ENCODE data around the gene CHAC1.

CHAC1 gene, protein sequence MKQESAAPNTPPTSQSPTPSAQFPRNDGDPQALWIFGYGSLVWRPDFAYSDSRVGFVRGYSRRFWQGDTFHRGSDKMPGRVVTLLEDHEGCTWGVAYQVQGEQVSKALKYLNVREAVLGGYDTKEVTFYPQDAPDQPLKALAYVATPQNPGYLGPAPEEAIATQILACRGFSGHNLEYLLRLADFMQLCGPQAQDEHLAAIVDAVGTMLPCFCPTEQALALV

DNA sequence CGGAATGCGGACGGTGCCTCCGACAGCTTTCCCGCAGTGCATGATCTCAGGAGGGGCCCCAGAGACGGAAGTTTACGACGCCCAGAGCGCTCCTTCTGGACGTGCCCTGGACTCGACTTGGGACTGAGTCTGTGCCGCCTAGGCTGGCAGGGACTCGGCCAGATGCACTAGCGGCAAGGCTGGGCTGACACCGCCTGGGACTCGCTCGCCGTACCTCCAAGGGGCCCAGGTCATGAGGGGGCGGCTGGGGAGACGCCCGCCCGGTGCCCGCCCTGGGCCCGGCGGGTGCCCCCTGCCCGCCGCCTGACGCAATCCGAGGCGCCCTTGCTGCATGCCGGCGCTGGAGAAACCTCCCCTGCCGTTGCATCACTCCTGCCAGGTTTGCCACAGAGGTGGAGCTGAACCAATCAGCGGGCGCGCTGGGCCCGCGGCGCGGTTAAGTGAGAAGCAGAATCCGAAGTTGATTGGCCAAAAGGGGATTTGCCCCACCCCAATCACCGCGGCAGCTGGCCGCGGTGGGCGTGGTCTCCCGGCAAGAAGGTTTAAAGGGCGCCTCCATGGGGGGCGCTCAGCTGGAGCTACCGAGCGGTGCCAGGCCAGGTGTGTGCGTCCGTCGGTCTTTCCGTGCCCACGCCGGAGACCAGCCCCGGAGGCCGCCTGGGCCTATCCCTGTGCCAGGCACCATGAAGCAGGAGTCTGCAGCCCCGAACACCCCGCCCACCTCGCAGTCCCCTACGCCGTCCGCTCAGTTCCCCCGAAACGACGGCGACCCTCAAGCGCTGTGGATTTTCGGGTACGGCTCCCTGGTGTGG, at the start of gene CHAC1:
TSS of gene CHAC1 (plus strand) at position 571 of the 812 bp plus-strand sequence. CDS start at position 684, 113 bp downstream.
- FAIRE-seq (no peak), DNase-seq (ENCODE audit: insufficient read length, low spot score) (peak; percentile 99)
- TF ChIP-seq, protein P1, sequence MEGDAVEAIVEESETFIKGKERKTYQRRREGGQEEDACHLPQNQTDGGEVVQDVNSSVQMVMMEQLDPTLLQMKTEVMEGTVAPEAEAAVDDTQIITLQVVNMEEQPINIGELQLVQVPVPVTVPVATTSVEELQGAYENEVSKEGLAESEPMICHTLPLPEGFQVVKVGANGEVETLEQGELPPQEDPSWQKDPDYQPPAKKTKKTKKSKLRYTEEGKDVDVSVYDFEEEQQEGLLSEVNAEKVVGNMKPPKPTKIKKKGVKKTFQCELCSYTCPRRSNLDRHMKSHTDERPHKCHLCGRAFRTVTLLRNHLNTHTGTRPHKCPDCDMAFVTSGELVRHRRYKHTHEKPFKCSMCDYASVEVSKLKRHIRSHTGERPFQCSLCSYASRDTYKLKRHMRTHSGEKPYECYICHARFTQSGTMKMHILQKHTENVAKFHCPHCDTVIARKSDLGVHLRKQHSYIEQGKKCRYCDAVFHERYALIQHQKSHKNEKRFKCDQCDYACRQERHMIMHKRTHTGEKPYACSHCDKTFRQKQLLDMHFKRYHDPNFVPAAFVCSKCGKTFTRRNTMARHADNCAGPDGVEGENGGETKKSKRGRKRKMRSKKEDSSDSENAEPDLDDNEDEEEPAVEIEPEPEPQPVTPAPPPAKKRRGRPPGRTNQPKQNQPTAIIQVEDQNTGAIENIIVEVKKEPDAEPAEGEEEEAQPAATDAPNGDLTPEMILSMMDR (IDR thresholded peaks at IDR 0.05; ENCODE audit: insufficient read depth, missing control alignments) = no peak

DNA sequence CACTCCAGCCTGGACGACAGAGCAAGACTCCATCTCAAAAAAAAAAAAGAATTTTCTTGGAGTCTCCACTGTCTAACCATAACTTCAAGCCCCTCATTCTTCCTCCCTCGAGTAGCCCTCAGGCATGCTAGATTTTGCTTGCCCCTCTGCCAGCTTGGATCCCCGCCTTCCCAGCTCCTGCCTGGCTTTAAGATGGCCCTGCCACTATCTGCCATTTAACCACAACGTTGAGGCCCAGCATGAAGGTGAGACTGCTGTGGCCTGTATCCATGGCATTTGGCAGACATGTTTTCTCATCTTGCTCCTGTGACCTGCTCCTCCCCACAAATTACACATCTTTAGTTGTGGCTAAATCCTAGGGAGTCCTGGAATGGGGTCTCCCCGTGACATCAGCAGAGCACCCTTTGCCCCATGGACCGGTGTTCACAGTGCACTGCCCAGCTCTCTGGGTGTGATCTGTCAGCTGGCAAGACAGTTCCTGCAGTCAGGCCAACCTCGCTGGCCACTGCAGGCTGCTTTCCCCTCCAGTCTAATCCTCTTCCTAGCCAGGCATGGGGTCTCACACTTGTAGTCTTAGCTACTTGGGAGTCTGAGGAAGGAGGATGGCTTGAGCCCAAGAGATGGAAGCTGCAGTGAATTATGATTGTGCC, 48.6 kb upstream of the CHAC1 start:
- TF ChIP-seq, protein P1 (IDR thresholded peaks at IDR 0.05; ENCODE audit: insufficient read depth, missing control alignments) = no peak
- DNase-seq (ENCODE audit: insufficient read length, low spot score) (no peak), FAIRE-seq (no peak)

DNA sequence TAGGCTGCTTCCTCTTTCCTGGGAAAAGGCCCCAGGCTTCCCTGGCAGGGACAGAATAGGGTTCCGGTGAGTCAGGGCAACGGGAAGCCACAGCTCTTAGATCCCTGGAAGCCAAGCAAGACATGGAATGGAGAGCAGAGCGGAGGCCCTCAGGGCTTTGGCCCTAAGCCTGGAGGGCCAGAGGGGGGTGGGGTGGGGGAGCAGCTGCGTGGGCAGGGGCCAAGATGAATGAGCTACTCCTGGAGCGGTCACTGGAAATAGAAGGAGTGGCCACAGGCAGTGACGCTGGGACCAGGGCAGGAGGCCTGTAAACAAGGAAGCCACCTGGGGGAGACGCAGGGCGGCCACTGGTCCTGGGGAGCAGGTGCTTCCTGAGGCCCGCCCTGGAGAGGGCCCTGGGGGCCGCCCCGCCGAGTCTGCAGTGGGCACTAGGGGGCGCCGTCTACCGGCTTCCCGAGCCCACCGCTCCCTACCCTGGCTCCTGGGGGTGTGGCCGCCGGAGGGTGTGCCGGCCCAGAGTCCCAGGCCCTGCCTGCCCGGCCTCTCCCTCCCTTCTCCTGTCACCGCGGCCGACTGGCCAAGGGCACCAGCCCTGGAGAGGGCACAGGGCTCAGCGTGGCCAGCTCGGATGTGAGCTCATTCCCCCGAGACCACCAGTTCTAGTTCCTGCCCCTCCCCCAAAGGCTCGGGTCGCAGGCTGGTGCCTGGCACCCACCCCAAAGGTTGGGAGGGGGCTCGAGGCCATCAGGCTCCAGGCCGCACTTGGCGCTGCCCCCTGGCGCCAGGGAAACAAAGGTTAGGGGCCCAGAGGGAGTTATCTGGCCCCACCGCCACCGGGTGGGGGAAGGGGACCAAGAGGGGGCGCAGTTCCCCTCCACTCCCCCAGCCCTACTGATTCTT, 46.9 kb upstream of the CHAC1 start:
- TF ChIP-seq, protein P1 (IDR thresholded peaks at IDR 0.05; ENCODE audit: insufficient read depth, missing control alignments) = peak; percentile 61
- DNase-seq (ENCODE audit: insufficient read length, low spot score) (peak; percentile 71), FAIRE-seq (no peak)

DNA sequence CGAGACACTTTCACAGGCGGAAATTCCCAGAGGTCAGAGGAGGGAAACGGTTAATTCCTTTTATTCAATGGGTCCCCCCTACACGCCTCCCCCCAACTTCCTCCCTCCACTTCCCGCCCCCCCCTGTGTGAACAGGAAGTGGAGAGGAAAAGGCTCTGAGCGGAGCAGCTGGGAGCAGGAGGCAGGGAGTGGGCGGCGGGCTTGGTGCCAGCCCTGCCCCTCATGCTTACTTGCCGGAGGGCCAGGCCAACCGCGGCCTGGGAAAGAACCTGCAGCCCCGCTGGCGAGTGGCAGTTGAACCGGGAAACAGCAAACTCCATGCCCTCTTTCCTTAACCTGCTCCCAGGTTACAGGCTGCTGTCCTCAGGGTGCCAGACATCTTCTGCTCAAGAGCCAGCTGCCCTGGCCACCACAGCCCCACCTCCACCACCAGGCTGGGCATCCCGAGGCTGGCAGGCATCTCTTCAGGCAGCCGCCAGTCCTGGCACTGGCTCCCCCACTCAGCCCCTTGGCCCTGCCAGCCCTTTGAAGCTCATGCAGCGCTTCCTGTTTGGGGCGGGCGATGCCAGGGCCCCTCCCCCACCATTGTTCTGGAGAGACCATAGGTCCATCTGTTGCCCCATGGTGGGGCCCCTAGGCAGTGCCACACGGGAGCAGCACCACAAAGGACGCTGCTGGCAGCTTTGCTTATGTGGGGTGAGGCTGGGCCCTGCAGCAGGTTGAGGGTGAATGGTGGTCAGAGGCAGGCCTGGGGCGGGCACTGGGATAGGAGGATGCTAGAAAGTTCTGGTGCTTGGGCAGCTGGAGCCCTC, 46.1 kb upstream of the CHAC1 start:
- DNase-seq (ENCODE audit: insufficient read length, low spot score) (no peak), FAIRE-seq (no peak)
- TF ChIP-seq, protein P1 (IDR thresholded peaks at IDR 0.05; ENCODE audit: insufficient read depth, missing control alignments) = no peak

DNA sequence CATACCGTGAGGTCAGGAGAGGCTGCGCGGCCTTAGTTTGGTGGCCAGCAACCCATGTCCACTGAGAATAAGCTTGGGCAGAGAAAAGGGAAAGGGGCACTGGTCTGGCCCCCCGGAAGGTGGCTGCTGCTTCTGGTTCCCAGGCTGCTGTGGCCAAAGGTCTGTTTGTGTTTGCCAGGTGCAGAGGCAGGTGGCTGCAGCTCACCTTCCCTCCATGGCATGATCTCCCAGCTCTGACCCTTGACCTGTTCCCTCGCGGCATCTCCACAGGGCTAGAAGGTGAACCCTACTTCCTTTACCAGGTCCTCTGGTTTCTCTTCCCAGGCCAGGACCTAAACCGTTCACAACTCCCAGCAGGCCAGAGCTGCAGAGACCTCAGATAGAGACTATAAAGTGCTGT, 45.2 kb upstream of the CHAC1 start:
- TF ChIP-seq, protein P1 (IDR thresholded peaks at IDR 0.05; ENCODE audit: insufficient read depth, missing control alignments) = no peak
- DNase-seq (ENCODE audit: insufficient read length, low spot score) (no peak), FAIRE-seq (no peak)

Data from D721Med (cell line).